ENCODE measurements around the gene SLC25A15.
"Not testable (repeated sequence)": the region's sequence is repeated elsewhere in the genome, so short reads cannot be mapped to it uniquely, and the experiment has no call there.

The SLC25A15 gene

GRCh38 chr13:40780822-40781401 is 8.5 kb upstream of the SLC25A15 start:
- no peak for DNase-seq (ENCODE audit: low read depth in 2 of 2, low spot score in 1 of 2)

- no peak for DNase-seq (ENCODE audit: low read depth in 2 of 2, low spot score in 1 of 2)
Observed at GRCh38 chr13:40781717-40782116, 7.7 kb upstream of the SLC25A15 start.

- DNase-seq (ENCODE audit: low read depth in 2 of 2, low spot score in 1 of 2), result not testable (repeated sequence)
Observed at GRCh38 chr13:40782971-40783370, 6.4 kb upstream of the SLC25A15 start.

- DNase-seq (ENCODE audit: low read depth in 2 of 2, low spot score in 1 of 2), result no peak
Observed at GRCh38 chr13:40784540-40784939, 4.9 kb upstream of the SLC25A15 start.

GRCh38 chr13:40786568-40786996 is 2.8 kb upstream of the SLC25A15 start:
- no peak for DNase-seq (ENCODE audit: low read depth in 2 of 2, low spot score in 1 of 2)

GRCh38 chr13:40787062-40787461 is 2.3 kb upstream of the SLC25A15 start:
- DNase-seq (ENCODE audit: low read depth in 2 of 2, low spot score in 1 of 2), result no peak

- not testable (repeated sequence) for DNase-seq (ENCODE audit: low read depth in 2 of 2, low spot score in 1 of 2)
Observed at GRCh38 chr13:40788540-40789274, 704 bp upstream of the SLC25A15 start.

- DNase-seq (ENCODE audit: low read depth in 2 of 2, low spot score in 1 of 2), result no peak
Observed at GRCh38 chr13:40790154-40790616, 774 bp downstream of the SLC25A15 start.

GRCh38 chr13:40792284-40793051 is 3.1 kb downstream of the SLC25A15 start:
- DNase-seq (ENCODE audit: low read depth in 2 of 2, low spot score in 1 of 2), result no peak

- no peak for DNase-seq (ENCODE audit: low read depth in 2 of 2, low spot score in 1 of 2)
Observed at GRCh38 chr13:40793339-40793738, 3.9 kb downstream of the SLC25A15 start.

- no peak for DNase-seq (ENCODE audit: low read depth in 2 of 2, low spot score in 1 of 2)
Observed at GRCh38 chr13:40794414-40795368, 5.3 kb downstream of the SLC25A15 start.

- DNase-seq (ENCODE audit: low read depth in 2 of 2, low spot score in 1 of 2), result no peak
Observed at GRCh38 chr13:40796649-40797048, 7.2 kb downstream of the SLC25A15 start.

- no peak for DNase-seq (ENCODE audit: low read depth in 2 of 2, low spot score in 1 of 2)
Observed at GRCh38 chr13:40798380-40798779, 9.0 kb downstream of the SLC25A15 start.

GRCh38 chr13:40799508-40799907 is 10.1 kb downstream of the SLC25A15 start:
- no peak for DNase-seq (ENCODE audit: low read depth in 2 of 2, low spot score in 1 of 2)

GRCh38 chr13:40800559-40800958 is 11.1 kb downstream of the SLC25A15 start:
- DNase-seq (ENCODE audit: low read depth in 2 of 2, low spot score in 1 of 2), result no peak

- DNase-seq (ENCODE audit: low read depth in 2 of 2, low spot score in 1 of 2), result no peak
Observed at GRCh38 chr13:40801255-40802217, 12.1 kb downstream of the SLC25A15 start.

- no peak for DNase-seq (ENCODE audit: low read depth in 2 of 2, low spot score in 1 of 2)
Observed at GRCh38 chr13:40803316-40803715, 13.9 kb downstream of the SLC25A15 start.

GRCh38 chr13:40806241-40806640 is 16.8 kb downstream of the SLC25A15 start:
- DNase-seq (ENCODE audit: low read depth in 2 of 2, low spot score in 1 of 2), result no peak

GRCh38 chr13:40809471-40809870 is 20.1 kb downstream of the SLC25A15 start:
- DNase-seq (ENCODE audit: low read depth in 2 of 2, low spot score in 1 of 2), result no peak

- no peak for DNase-seq (ENCODE audit: low read depth in 2 of 2, low spot score in 1 of 2)
Observed at GRCh38 chr13:40812102-40812501, 22.7 kb downstream of the SLC25A15 start.
